ENCODE data around the gene DHRS7C.

DHRS7C gene

GRCh38 chr17:9725575-9725974, 65.8 kb downstream of the DHRS7C start:
- no peak for TF ChIP-seq CTCF (IDR thresholded peaks at IDR 0.05; ENCODE audit: insufficient read depth, low read length, poor library complexity, severe bottlenecking)
- H3K27me3 ChIP-seq (replicated peaks; ENCODE audit: control insufficient read depth, insufficient read depth, low read length): no peaks in the 10 kb centered on the region
- H3K36me3 ChIP-seq (ENCODE audit: control insufficient read depth, insufficient read depth, low read length): no peaks in the 10 kb centered on the region
- H3K4me3 ChIP-seq (replicated peaks; ENCODE audit: low read depth, low read length): no peak overlapping the region
- no peak for DNase-seq (ENCODE audit: extremely low read depth, insufficient read length)
